Stimulated activated CD4-positive, alpha-beta T cell treated with anti-CD3 and anti-CD28 coated beads, Interleukin-4, amount 100 ng/mL, for 1 hour (primary cell): ENCODE data around the gene RBM10.
"Not testable (repeated sequence)": the region's sequence is repeated elsewhere in the genome, so short reads cannot be mapped to it uniquely, and the experiment has no call there.

Source experiments
- DNase-seq: peaks from one replicate; pipeline ENCODE4 v3.0.0-alpha.2; 2020

RBM10 gene, protein sequence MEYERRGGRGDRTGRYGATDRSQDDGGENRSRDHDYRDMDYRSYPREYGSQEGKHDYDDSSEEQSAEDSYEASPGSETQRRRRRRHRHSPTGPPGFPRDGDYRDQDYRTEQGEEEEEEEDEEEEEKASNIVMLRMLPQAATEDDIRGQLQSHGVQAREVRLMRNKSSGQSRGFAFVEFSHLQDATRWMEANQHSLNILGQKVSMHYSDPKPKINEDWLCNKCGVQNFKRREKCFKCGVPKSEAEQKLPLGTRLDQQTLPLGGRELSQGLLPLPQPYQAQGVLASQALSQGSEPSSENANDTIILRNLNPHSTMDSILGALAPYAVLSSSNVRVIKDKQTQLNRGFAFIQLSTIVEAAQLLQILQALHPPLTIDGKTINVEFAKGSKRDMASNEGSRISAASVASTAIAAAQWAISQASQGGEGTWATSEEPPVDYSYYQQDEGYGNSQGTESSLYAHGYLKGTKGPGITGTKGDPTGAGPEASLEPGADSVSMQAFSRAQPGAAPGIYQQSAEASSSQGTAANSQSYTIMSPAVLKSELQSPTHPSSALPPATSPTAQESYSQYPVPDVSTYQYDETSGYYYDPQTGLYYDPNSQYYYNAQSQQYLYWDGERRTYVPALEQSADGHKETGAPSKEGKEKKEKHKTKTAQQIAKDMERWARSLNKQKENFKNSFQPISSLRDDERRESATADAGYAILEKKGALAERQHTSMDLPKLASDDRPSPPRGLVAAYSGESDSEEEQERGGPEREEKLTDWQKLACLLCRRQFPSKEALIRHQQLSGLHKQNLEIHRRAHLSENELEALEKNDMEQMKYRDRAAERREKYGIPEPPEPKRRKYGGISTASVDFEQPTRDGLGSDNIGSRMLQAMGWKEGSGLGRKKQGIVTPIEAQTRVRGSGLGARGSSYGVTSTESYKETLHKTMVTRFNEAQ

DNA sequence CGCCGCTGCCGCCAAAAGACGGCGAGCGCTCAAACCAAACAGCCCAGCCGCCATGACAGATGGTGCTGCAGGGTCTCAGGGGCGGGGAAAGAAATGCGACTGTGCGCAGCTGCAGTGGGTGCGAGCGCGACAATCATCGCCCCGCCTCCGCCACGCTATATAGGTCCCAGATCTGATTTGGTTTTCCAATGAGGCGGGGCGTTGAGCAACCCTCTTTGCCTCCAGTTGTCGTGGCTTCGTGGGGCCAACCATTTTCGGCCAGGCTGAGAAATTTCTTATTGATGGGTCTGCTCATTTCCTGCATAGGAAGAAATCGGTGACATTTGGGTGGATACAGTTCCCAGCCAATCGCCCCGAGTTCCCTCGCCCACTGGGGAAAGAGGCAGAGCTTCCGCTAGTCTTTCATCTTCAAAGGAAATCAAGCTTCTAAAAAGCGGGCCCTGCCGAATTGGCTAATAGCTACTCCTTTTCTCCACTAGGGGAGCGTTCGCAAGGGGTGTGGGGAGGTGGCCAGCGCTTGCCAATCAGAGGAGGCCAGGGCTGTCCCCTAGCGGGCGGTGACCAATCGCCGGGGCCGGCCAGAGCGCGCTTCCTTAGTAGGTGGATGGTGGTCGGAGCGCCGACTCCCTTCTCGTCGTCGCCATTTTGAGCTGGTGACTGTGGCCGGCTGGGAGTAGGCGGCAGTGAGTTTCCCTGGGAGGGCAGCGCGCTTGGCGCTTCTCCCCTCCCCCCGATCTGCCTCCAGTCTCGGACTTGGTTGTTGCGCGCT lies at the start of gene RBM10, which contains the start of gene NDUFB11:
RBM10 (plus strand) TSS at position 596 of the 769 bp plus-strand sequence. CDS start 2,261 bp downstream, outside the sequence.
NDUFB11 (minus strand) TSS at position 77 of the 769 bp plus-strand sequence; CDS start at position 54, 23 bp downstream.
- peak; percentile 84 for DNase-seq

DNA sequence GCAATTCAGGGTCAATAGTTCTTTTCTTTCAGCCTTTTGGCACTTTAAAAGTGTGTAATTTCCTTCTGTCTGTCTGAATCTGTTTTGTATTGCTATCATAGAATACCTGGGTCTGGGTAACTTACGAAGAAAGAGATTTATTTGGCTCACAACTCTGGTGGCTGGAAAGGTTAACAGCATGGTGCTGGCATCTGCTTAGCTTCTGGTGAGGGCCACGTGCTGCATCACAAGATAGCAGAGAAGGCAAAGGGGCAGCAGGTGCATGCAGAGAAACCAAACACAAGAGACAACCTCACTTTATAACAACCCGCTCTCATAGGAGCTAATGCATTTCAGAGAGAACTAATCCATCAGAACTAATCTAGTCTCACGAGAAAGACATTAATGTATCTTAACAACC lies 48.0 kb upstream of the RBM10 start:
- no peak for DNase-seq

DNA sequence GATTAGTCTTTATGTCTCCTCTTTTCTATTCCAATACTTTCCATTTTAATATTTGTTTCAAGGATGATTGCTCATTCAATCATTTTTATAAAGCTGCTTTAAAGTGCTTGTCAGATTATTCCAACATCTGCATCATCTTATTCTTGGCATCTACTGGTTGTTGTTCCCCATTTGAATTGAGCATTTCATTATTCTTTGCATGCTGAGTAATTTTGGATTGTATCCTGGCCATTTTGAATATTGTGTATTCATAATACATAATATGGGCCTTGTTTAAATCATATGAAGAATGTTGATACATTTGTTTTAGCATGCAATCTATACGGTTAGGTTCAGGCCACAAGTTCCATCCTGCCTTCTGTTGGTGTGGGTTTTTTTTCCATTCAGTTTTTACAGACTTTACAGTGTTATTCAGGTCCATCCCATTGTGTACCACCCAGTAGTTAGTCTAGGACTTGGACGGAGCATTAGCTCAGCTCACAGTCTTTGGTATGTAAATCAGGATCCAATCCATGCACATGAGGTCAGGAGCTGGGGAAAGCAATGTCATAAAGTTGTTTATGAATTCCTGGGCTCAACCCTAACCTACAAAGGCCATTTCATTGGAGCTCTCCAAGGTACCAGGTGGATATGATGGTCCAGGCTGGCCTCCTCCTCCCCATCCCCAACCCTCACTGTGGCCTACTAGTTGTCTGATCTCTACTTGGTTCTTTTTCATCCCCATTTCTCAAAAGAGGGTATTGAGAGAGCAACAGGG lies 46.5 kb upstream of the RBM10 start:
- DNase-seq, result no peak

DNA sequence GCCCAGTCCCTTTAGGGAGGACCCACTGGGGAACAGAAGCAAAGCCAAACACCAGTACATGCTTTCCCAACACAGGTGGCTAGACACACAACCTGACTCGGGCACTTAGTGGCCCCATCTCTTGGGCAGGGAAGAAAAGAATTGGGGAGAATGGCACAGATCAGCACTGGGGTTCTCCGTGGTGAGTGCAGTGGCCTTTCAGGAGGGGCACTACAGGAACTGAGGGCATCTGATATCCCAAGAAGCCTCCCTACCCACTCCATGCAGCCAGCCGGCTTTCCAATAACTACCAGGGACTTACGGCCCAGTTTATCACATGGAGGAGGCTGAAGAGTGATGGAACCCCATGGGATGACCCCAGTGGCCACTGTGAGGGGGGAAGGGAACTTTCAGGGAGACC lies 43.8 kb upstream of the RBM10 start:
- DNase-seq, result no peak

DNA sequence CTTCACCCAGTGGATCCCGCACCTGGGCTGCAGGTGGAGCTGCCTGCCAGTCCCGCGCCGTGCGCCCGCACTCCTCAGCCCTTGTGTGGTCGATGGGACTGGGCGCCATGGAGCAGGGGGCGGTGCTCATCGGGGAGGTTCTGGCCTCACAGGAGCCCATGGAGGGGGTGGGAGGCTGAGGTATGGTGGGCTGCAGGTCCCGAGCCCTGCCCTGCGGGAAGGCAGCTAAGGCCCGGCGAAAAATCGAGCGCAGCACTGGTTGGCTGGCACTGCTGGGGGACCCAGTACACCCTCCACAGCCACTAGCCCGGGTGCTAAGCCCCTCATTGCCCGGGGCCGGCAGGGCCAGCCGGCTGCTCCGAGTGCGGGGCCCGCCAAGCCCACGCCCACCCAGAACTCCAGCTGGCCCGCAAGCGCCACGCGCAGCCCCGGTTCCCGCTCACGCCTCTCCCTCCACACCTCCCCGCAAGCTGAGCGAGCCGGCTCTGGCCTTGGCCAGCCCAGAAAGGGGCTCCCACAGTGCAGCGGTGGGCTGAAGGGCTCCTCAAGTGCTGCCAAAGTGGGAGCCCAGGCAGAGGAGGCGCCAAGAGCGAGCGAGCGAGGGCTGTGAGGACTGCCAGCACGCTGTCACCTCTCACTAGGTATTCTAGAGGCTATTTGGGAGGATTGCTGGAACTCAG lies 33.9 kb upstream of the RBM10 start:
- not testable (repeated sequence) for DNase-seq

DNA sequence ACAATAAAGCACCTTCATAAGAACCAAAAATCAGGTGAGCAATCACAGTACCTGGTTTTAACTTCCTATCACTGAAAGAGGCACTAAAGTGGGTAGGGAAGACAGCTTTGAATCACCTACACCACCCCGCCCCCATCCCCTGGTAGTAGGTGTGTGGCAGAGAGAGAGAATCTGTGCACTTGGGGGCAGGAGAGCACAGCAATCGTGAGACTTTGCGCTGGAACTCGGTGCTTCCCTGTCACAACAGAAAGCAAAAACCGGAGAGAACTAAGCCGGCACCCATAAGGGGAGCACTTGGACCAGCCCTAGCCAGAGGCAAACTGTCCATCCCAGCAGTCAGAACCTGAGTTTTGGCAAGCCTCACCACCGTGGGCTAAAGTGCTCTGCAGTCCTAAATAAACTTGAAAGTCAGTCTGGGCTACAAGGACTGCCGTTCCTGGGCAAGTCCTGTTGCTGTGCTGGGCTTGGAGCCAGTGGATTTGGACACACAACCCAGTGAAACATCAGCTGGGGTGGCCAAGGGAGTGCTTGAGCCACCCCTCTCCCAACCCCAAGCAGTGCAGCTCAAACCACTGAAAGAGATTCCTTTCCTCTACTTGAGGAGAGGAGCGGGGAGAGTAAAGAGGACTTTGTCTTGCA lies 32.6 kb upstream of the RBM10 start:
- DNase-seq, result no peak

DNA sequence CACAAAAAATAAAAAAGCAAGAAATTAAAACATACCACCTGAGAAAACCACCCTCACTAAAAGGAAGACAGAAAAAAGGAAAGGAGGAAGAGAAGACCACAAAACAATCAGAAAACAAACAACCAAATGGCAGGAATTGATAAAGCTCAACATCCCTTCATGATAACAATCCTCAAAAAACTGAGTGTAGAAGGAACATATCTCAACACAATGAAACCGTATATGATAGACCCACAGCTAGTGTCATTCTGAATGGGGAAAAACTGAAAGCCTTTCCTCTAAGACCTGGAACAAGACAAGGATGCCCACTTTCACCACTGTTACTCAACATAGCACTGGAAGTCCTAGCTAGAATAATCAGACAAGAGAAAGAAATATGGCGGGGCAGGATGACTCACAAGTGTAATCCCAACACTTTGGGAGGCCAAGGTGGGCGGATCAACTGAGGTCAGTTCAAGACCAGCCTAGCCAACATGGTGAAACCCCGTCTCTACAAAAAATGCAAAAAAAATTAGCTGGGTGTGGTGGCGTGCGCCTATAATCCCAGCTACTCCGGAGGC lies 28.4 kb upstream of the RBM10 start:
- not testable (repeated sequence) for DNase-seq

DNA sequence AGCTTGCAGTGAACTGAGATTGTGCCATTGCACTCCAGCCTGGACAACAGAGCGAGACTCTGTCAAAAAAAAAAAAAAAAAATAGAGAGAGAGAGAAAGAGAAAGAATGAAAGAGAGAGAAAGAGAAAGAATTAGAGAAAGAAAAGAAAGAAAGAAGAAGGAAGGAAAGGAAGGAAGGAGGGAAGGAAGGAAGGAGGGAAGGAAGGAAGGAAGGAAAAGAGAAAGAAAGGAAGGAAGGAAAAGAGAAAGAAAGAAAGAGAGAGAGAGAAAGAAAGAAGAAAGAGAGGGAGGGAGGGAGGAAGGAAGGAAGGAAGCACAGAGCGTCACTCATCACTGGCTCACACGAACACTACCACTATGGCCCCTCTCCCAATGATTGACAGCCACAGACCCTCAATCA lies 20.6 kb upstream of the RBM10 start:
- DNase-seq, result not testable (repeated sequence)

DNA sequence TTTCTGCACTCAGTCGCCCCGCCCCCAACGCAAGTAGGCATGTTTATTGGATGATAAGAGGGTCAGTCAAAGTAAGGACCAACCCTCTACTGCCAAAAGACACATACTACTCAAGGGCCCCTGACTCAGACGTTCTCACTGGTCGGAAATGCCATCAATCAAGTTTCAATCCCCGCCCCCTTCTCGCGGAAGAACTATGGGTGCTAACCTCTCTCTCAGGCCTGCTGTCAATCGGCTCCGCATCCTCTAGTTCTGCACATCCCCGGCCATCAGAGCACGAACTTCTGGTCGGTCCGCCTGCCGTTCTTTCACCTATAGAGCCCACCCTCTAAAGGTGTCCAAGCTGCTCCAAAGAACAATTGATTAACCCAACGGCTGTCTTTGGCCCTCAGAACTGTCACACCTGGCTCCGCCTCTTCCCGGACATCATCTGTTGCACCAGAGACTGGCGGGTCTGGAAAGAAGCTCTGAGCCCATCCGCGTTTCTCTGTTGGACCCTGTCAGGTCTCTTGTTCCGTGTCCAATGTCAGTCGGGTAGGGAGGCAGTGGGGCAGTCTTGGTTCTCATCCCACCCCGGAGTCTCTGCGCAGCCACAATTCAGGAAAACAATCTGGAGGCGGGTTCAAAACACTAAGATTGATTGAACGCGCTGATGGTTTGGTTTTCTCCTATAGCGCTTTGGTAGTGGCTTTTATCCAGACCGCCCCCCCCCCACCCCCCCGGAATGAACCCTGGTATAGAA lies 15.7 kb upstream of the RBM10 start:
- peak; percentile 80 for DNase-seq

DNA sequence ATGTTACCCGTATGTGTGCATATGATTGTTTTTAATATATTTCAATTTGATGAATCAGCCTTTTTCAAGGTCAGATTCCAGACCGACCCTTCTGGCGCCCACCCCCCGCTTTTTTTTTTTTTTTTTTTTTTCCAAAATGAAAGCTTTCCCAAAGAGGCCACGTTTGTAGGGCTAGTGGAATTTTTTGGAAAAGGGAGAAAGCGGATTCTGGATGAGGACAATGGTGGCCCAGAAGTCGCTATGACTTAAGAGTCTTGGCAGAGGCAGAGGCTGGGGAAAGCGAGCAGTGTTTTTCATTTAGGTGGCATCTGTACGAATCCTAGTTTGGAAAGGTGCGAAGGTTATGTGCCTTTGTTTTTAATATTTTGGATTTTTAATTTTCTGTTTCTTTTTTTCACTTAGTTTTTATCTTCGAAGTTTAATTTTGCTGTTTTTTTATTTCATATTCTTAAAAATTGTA lies 15.1 kb upstream of the RBM10 start:
- DNase-seq, result no peak

DNA sequence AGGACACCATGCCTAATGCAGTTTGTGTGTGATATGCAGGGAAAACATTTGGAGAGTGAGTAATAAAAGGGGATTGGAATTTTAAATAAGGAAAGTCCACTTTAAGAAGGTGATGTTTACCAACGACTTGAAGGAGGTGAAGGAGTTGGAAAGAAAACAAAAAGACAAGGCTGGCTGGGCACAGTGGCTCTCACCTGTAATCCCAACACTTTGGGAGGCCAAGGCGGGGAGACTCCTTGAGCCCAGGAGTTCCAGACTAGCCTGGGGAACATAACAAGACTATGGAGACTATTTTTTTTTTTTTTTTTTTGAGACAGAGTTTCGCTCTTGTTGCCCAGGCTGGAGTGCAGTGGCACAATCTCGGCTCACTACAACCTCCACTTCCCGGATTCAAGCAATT lies 11.5 kb upstream of the RBM10 start:
- no peak for DNase-seq

DNA sequence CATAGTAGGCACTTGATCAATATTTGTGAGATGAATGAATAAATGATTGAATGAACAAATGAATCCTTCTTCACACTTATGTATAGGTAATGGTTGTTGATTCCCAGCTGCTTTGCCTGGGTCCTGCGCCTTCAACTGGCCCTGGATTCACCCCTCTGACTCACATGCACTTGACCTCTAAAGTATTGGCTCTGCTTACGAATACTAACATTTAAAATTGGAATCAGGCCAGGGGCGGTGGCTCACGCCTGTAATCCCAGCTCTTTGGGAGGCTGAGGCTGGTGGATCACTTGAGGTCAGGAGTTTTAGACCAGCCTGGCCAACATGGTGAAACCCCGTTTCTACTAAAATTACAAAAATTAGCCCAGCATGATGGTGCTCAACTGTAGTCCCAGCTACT lies 9.4 kb upstream of the RBM10 start:
- DNase-seq, result not testable (repeated sequence)

DNA sequence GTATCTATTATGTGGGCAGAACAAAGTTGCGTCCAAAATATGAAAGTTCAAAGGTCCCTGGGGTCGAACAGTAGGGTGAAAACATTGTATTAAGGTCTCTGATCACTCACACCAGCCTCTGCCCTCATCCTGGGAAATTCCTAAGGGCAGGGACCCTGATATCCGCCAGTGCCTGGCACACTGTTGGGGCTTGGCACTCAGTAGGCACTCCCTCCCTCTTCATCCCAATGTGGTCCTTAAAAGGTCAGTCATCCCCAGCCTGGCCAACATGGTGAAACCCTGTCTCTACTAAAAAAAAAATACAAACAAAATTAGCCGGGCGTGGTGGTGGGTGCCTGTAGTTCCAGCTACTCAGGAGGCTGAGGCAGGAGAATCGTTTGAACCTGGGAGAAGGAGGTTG lies 6.8 kb upstream of the RBM10 start:
- DNase-seq, result no peak

DNA sequence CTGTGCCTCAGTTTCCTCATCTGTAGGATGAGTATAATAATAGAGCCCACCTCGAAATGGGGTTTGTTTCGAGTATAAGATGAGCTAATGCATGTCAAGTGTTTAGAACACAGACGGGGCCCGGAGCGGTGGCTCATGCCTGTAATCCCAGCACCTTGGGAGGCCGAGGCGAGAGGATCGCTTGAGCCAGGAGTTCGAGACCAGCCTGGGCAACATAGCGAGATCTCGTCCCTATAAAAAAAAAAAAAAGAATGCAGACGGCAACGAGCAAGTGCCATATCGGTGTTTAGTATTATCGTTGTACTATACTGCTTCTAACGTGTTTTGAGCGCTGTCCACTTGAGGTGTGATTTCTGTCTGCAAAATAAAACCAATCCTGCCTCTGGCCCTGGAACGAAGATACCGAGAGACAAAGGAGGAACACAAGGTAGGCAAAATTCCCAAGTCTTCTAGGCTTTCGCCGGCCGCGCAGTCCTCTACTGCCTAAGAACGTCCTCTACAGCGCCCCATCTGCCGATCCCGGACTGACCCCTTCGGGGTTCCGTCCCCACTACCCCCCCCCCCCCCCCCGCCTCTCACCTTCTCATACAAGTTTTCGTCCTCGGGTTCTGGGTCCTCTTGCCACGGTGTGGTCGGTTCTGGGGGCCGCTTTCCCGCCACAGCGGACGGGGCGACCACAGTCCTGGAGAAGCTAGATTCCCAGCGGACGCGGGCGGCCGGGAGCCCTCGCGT lies 961 bp upstream of the RBM10 start:
- DNase-seq, result no peak

DNA sequence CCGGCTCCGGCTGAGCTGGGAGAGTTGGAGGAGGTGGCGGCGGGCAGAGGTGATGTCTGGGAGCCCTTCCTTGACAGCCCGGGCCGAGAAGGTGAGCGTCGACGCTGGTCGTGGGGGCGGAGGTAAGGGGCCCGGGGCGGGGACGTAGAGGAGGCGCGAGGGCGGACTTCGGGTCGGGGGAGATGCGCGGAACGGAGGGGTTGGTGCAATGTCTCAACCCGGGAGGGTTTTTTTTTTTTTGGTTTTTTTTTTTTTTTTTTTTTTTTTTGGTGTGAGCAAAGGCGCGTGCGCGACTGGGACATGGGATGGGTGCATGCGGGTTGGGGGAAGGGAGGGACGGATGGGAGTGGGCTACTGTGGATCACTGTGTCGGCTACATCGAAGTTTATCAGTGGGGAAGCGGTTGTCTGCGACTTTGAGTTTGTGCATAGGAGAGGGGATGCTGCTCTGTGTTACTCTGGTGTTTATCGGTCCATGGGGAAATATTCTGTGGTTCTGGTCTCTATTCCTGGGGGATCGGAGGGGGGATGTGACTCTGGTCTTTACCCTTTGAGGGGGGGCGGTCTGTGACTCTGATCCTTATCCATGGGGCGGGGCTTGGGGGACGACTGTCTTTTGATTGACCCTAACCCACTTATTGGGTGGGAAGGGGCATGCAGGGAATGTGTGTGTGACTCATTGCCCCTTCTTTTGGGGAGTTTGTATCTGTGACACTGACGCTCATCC lies 537 bp downstream of the RBM10 start:
- no peak for DNase-seq

DNA sequence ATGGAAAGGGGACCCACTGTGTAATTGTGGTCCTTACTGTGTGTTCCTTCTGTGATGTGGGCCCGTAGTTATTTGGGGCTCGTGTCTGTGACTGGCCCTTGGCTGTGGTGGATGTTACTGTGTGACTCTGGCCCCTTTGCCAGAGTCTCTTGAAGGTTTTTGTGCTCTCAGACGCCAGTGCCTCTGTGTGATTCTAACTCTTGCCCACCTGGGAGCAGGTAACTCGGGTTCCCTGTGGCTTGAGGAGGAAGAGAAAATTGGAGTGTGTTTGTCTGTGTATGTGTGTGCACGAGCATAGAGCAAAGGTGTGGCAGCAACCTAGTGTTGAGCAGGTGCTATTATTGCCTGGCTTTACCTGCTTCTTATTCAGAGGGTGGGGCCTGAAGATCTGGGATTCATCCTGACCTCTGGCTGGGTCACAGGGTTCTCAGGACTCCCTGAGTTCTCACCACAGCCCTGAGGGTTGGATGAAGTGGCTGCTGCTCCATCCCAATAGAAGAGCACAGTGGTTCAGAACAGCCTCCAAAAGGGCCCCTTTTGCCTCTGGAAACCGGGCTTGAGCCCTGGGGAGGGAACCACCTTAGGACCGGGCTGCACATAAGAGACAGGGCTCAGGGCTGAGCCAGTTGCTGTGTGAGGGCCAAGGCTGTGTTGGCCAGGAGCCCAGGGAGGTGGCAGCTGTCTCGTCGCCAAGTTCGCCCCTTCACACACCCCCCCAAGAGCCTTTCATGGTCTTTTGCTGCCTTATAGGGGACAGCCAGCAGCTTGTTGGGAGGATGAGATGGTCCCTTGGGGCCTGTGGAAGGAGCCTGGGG lies 1.3 kb downstream of the RBM10 start:
- no peak for DNase-seq
